HL-60 (cell line): Measurements from ENCODE around the gene ARIH1.

ENCODE experiments used
- CTCF ChIP-seq: IDR thresholded peaks from one replicate; pipeline ENCODE4 v1.5.1; 2011; ENCODE audit warnings: low read length, control low read depth, inconsistent platforms; ENCODE audit not compliant: insufficient read depth
- GABPA ChIP-seq: IDR thresholded peaks from 2 replicates; pipeline ENCODE4 v1.6.1; 2012; ENCODE audit warnings: low read depth
- POLR2AphosphoS5 ChIP-seq: IDR thresholded peaks from 2 replicates; pipeline ENCODE4 v1.6.1; 2012; ENCODE audit warnings: low read depth
- REST ChIP-seq: IDR thresholded peaks from 2 replicates; pipeline ENCODE4 v1.6.1; 2012; ENCODE audit warnings: low read depth; ENCODE audit not compliant: insufficient replicate concordance

- TF ChIP-seq CTCF (no peak), POLR2AphosphoS5 (no peak), GABPA (no peak), REST (no peak)
These were observed 41.7 kb downstream of the ARIH1 start for GRCh38 chr15:72515591-72516389.
